CD4-positive, alpha-beta T cell treated with Interleukin-1 beta for 1 hour (primary cell): ENCODE measurements around the gene SMYD3.
"Not testable (repeated sequence)": the region's sequence is repeated elsewhere in the genome, so short reads cannot be mapped to it uniquely, and the experiment has no call there.

Source experiments
- DNase-seq, 2 donors: peaks; one replicate each; pipeline ENCODE4 v3.0.0-alpha.2; 2020 to 2022

The SMYD3 gene

GRCh38 chr1:245971076-245971710, 535.9 kb downstream of the SMYD3 start:
- DNase-seq, result not testable (repeated sequence)

- DNase-seq, result no peak
These were observed 537.8 kb downstream of the SMYD3 start for GRCh38 chr1:245969283-245969682.

- DNase-seq, result no peak
These were observed 538.3 kb downstream of the SMYD3 start for GRCh38 chr1:245968775-245969174.

GRCh38 chr1:245965398-245965797, 541.7 kb downstream of the SMYD3 start:
- DNase-seq, result no peak

GRCh38 chr1:245963649-245964048, 543.4 kb downstream of the SMYD3 start:
- DNase-seq, result no peak

GRCh38 chr1:245962453-245962852, 544.6 kb downstream of the SMYD3 start:
- no peak for DNase-seq

- DNase-seq, result no peak
These were observed 545.9 kb downstream of the SMYD3 start for GRCh38 chr1:245961137-245961540.

GRCh38 chr1:245960171-245960570, 546.9 kb downstream of the SMYD3 start:
- DNase-seq, result no peak

- DNase-seq, result no peak
These were observed 549.1 kb downstream of the SMYD3 start for GRCh38 chr1:245958016-245958415.

- no peak for DNase-seq
These were observed 549.7 kb downstream of the SMYD3 start for GRCh38 chr1:245957427-245957826.

GRCh38 chr1:245956225-245956624, 550.9 kb downstream of the SMYD3 start:
- DNase-seq, result peak; percentile 68 to 74

GRCh38 chr1:245953876-245954660, 553.0 kb downstream of the SMYD3 start:
- peak; percentile 7 to 24 for DNase-seq

- no peak for DNase-seq
These were observed 554.6 kb downstream of the SMYD3 start for GRCh38 chr1:245952383-245953026.

GRCh38 chr1:245948786-245949185, 558.3 kb downstream of the SMYD3 start:
- DNase-seq, result no peak

GRCh38 chr1:245946905-245947304, 560.2 kb downstream of the SMYD3 start:
- DNase-seq, result no peak

GRCh38 chr1:245945136-245945535, 561.9 kb downstream of the SMYD3 start:
- not testable (repeated sequence) for DNase-seq

GRCh38 chr1:245942856-245943255, 564.2 kb downstream of the SMYD3 start:
- DNase-seq, result no peak

GRCh38 chr1:245941771-245942170, 565.3 kb downstream of the SMYD3 start:
- not testable (repeated sequence) for DNase-seq

- no peak for DNase-seq
These were observed 567.2 kb downstream of the SMYD3 start for GRCh38 chr1:245939756-245940345.

GRCh38 chr1:245938046-245938435, 569.0 kb downstream of the SMYD3 start:
- no peak for DNase-seq

GRCh38 chr1:245937316-245938045, 569.6 kb downstream of the SMYD3 start:
- no peak for DNase-seq

GRCh38 chr1:245934409-245934808, 572.7 kb downstream of the SMYD3 start:
- DNase-seq, result no peak
